ENCODE measurements around the gene IL17RE.
A peak's percentile ranks its signal among the peaks of the same experiment; 100 is the strongest.

Gene IL17RE

GRCh38 chr3:9945358-9945757 is 42.7 kb downstream of the IL17RE start:
- Mint-ChIP-seq H3K27me3 (ENCODE audit: low read depth) (no peaks in the 10 kb centered on the region), H3K9me3 (no peaks in the 10 kb centered on the region), H3K4me1 (ENCODE audit: low read depth) (peaks cover 10% of the 10 kb centered on the region), H3K4me3 (peak overlapping the region; percentile 46), H3K27ac (peak overlapping the region; percentile 15), H3K36me3 (ENCODE audit: low read depth) (peaks cover 11% of the 10 kb centered on the region)

GRCh38 chr3:9946112-9947024 is 43.7 kb downstream of the IL17RE start:
- H3K27ac Mint-ChIP-seq: peak overlapping the region; percentile 88
- peaks cover 8% of the 10 kb centered on the region for H3K36me3 Mint-ChIP-seq (ENCODE audit: low read depth)
- H3K4me3 Mint-ChIP-seq: peak overlapping the region; percentile 83
- no peaks in the 10 kb centered on the region for H3K27me3 Mint-ChIP-seq (ENCODE audit: low read depth)
- peaks cover 19% of the 10 kb centered on the region for H3K4me1 Mint-ChIP-seq (ENCODE audit: low read depth)
- no peaks in the 10 kb centered on the region for H3K9me3 Mint-ChIP-seq

GRCh38 chr3:9947025-9947995 is 44.7 kb downstream of the IL17RE start:
- H3K27me3 Mint-ChIP-seq (ENCODE audit: low read depth): no peaks in the 10 kb centered on the region
- H3K27ac Mint-ChIP-seq: no peak overlapping the region
- no peak overlapping the region for H3K4me3 Mint-ChIP-seq
- peaks cover 22% of the 10 kb centered on the region for H3K4me1 Mint-ChIP-seq (ENCODE audit: low read depth)
- H3K36me3 Mint-ChIP-seq (ENCODE audit: low read depth): peaks cover 7% of the 10 kb centered on the region
- H3K9me3 Mint-ChIP-seq: no peaks in the 10 kb centered on the region

GRCh38 chr3:9948586-9948985 is 45.9 kb downstream of the IL17RE start:
- H3K4me1 Mint-ChIP-seq (ENCODE audit: low read depth): peaks cover 22% of the 10 kb centered on the region
- no peaks in the 10 kb centered on the region for H3K9me3 Mint-ChIP-seq
- peak overlapping the region; percentile 14 for H3K4me3 Mint-ChIP-seq
- no peaks in the 10 kb centered on the region for H3K27me3 Mint-ChIP-seq (ENCODE audit: low read depth)
- no peak overlapping the region for H3K27ac Mint-ChIP-seq
- H3K36me3 Mint-ChIP-seq (ENCODE audit: low read depth): peaks cover 6% of the 10 kb centered on the region

GRCh38 chr3:9949115-9949514 is 46.5 kb downstream of the IL17RE start:
- Mint-ChIP-seq H3K4me3 (no peak overlapping the region), H3K9me3 (no peaks in the 10 kb centered on the region), H3K36me3 (ENCODE audit: low read depth) (peaks cover 4% of the 10 kb centered on the region), H3K27ac (no peak overlapping the region), H3K27me3 (ENCODE audit: low read depth) (no peaks in the 10 kb centered on the region), H3K4me1 (ENCODE audit: low read depth) (peaks cover 22% of the 10 kb centered on the region)

- Mint-ChIP-seq H3K27me3 (ENCODE audit: low read depth) (no peaks in the 10 kb centered on the region), H3K36me3 (ENCODE audit: low read depth) (peaks cover 3% of the 10 kb centered on the region), H3K4me1 (ENCODE audit: low read depth) (peaks cover 22% of the 10 kb centered on the region), H3K4me3 (no peak overlapping the region), H3K9me3 (no peaks in the 10 kb centered on the region), H3K27ac (no peak overlapping the region)
These were observed 47.0 kb downstream of the IL17RE start for GRCh38 chr3:9949626-9950025.

- H3K27ac Mint-ChIP-seq: peak overlapping the region; percentile 52
- H3K4me3 Mint-ChIP-seq: peak overlapping the region; percentile 89
- no peaks in the 10 kb centered on the region for H3K9me3 Mint-ChIP-seq
- H3K4me1 Mint-ChIP-seq (ENCODE audit: low read depth): peaks cover 15% of the 10 kb centered on the region
- no peaks in the 10 kb centered on the region for H3K27me3 Mint-ChIP-seq (ENCODE audit: low read depth)
- no peaks in the 10 kb centered on the region for H3K36me3 Mint-ChIP-seq (ENCODE audit: low read depth)
These were observed 48.5 kb downstream of the IL17RE start for GRCh38 chr3:9951126-9951525.

GRCh38 chr3:9951598-9951961 is 48.9 kb downstream of the IL17RE start:
- peaks cover 13% of the 10 kb centered on the region for H3K4me1 Mint-ChIP-seq (ENCODE audit: low read depth)
- H3K4me3 Mint-ChIP-seq: peak overlapping the region; percentile 89
- H3K27ac Mint-ChIP-seq: peak overlapping the region; percentile 65
- no peaks in the 10 kb centered on the region for H3K36me3 Mint-ChIP-seq (ENCODE audit: low read depth)
- no peaks in the 10 kb centered on the region for H3K27me3 Mint-ChIP-seq (ENCODE audit: low read depth)
- no peaks in the 10 kb centered on the region for H3K9me3 Mint-ChIP-seq

GRCh38 chr3:9951962-9952805 is 49.5 kb downstream of the IL17RE start, which contains the start of gene PRRT3:
PRRT3 (minus strand) TSS chr3:9952408; CDS start chr3:9950115, 2,293 bp downstream.
- H3K27ac Mint-ChIP-seq: peak within 1 kb of the TSS; percentile 65
- no peaks in the 10 kb centered on the region for H3K9me3 Mint-ChIP-seq
- peaks cover 13% of the 10 kb centered on the region for H3K4me1 Mint-ChIP-seq (ENCODE audit: low read depth)
- peak within 1 kb of the TSS; percentile 89 for H3K4me3 Mint-ChIP-seq
- H3K36me3 Mint-ChIP-seq (ENCODE audit: low read depth): no peaks in the 10 kb centered on the region
- H3K27me3 Mint-ChIP-seq (ENCODE audit: low read depth): no peaks in the 10 kb centered on the region

GRCh38 chr3:9955067-9955502 is 52.4 kb downstream of the IL17RE start:
- Mint-ChIP-seq H3K27ac (no peak overlapping the region), H3K36me3 (ENCODE audit: low read depth) (no peaks in the 10 kb centered on the region), H3K9me3 (no peaks in the 10 kb centered on the region), H3K4me1 (ENCODE audit: low read depth) (peaks cover 13% of the 10 kb centered on the region), H3K27me3 (ENCODE audit: low read depth) (no peaks in the 10 kb centered on the region), H3K4me3 (no peak overlapping the region)

GRCh38 chr3:9955611-9956352 is 53.1 kb downstream of the IL17RE start:
- Mint-ChIP-seq H3K36me3 (ENCODE audit: low read depth) (no peaks in the 10 kb centered on the region), H3K9me3 (no peaks in the 10 kb centered on the region), H3K4me3 (no peak overlapping the region), H3K27ac (no peak overlapping the region), H3K4me1 (ENCODE audit: low read depth) (peaks cover 9% of the 10 kb centered on the region), H3K27me3 (ENCODE audit: low read depth) (no peaks in the 10 kb centered on the region)

- Mint-ChIP-seq H3K9me3 (no peaks in the 10 kb centered on the region), H3K4me1 (ENCODE audit: low read depth) (no peaks in the 10 kb centered on the region), H3K36me3 (ENCODE audit: low read depth) (no peaks in the 10 kb centered on the region), H3K4me3 (no peak overlapping the region), H3K27ac (no peak overlapping the region), H3K27me3 (ENCODE audit: low read depth) (no peaks in the 10 kb centered on the region)
These were observed 54.6 kb downstream of the IL17RE start for GRCh38 chr3:9957214-9957613.

- H3K27ac Mint-ChIP-seq: no peak overlapping the region
- peaks cover 28% of the 10 kb centered on the region for H3K36me3 Mint-ChIP-seq (ENCODE audit: low read depth)
- no peaks in the 10 kb centered on the region for H3K27me3 Mint-ChIP-seq (ENCODE audit: low read depth)
- no peaks in the 10 kb centered on the region for H3K9me3 Mint-ChIP-seq
- no peak overlapping the region for H3K4me3 Mint-ChIP-seq
- no peaks in the 10 kb centered on the region for H3K4me1 Mint-ChIP-seq (ENCODE audit: low read depth)
These were observed 62.7 kb downstream of the IL17RE start for GRCh38 chr3:9965200-9965875.
